Adipocyte (in vitro differentiated cells): ENCODE data around the gene KCNQ1.

Experiments
- DNase-seq: peaks from one replicate; pipeline ENCODE4 v3.0.0-alpha.2; 2015; ENCODE audit warnings: low read depth
- H3K27me3 ChIP-seq: replicated peaks from 2 replicates; pipeline ENCODE4 v1.7.0; 2013; ENCODE audit warnings: mild to moderate bottlenecking, low read length, moderate library complexity; ENCODE audit not compliant: control insufficient read depth, insufficient read depth
- H3K36me3 ChIP-seq: 2 replicates; pipeline ENCODE4 v1.7.0; 2013; ENCODE audit warnings: low read length, mild to moderate bottlenecking, moderate library complexity; ENCODE audit not compliant: control insufficient read depth, insufficient read depth, severe bottlenecking
- H3K4me1 ChIP-seq: 2 replicates; pipeline ENCODE4 v1.7.0; 2013; ENCODE audit warnings: mild to moderate bottlenecking, low read length, moderate library complexity; ENCODE audit not compliant: control insufficient read depth, insufficient read depth
- H3K4me3 ChIP-seq: 2 replicates; pipeline ENCODE4 v1.7.0; 2013; ENCODE audit warnings: mild to moderate bottlenecking, low read length, moderate library complexity
- H3K9ac ChIP-seq: 2 replicates; pipeline ENCODE4 v1.7.0; 2013; ENCODE audit warnings: mild to moderate bottlenecking, low read length, moderate library complexity
- H3K9me3 ChIP-seq: 2 replicates; pipeline ENCODE4 v1.7.0; 2013; ENCODE audit warnings: mild to moderate bottlenecking, low read length, moderate library complexity; ENCODE audit not compliant: control insufficient read depth

KCNQ1 gene

GRCh38 chr11:2561696-2562581 is 117.1 kb downstream of the KCNQ1 start:
- no peak for DNase-seq
- H3K9me3 ChIP-seq, result peaks cover 11% of the 10 kb centered on the region
- H3K9ac ChIP-seq, result no peak overlapping the region
- H3K27me3 ChIP-seq, result peaks cover 9% of the 10 kb centered on the region
- no peaks in the 10 kb centered on the region for H3K4me1 ChIP-seq
- H3K4me3 ChIP-seq, result no peak overlapping the region
- H3K36me3 ChIP-seq, result no peaks in the 10 kb centered on the region

GRCh38 chr11:2562890-2563212 is 118.0 kb downstream of the KCNQ1 start:
- no peak overlapping the region for H3K4me3 ChIP-seq
- no peaks in the 10 kb centered on the region for H3K4me1 ChIP-seq
- peaks cover 9% of the 10 kb centered on the region for H3K27me3 ChIP-seq
- DNase-seq, result no peak
- no peaks in the 10 kb centered on the region for H3K36me3 ChIP-seq
- no peak overlapping the region for H3K9ac ChIP-seq
- peaks cover 2% of the 10 kb centered on the region for H3K9me3 ChIP-seq

- H3K9ac ChIP-seq, result no peak overlapping the region
- H3K9me3 ChIP-seq, result no peaks in the 10 kb centered on the region
- H3K4me3 ChIP-seq, result no peak overlapping the region
- H3K27me3 ChIP-seq, result peaks cover 9% of the 10 kb centered on the region
- no peak for DNase-seq
- H3K36me3 ChIP-seq, result no peaks in the 10 kb centered on the region
- no peaks in the 10 kb centered on the region for H3K4me1 ChIP-seq
Observed at GRCh38 chr11:2563213-2564007, 118.6 kb downstream of the KCNQ1 start.

- Histone ChIP-seq H3K4me3 (no peak overlapping the region), H3K9ac (no peak overlapping the region), H3K4me1 (no peaks in the 10 kb centered on the region), H3K36me3 (no peaks in the 10 kb centered on the region), H3K27me3 (peaks cover 9% of the 10 kb centered on the region), H3K9me3 (no peaks in the 10 kb centered on the region)
- DNase-seq, result no peak
Observed at GRCh38 chr11:2564008-2564530, 119.3 kb downstream of the KCNQ1 start.

GRCh38 chr11:2564588-2565425 is 120.0 kb downstream of the KCNQ1 start:
- H3K4me1 ChIP-seq, result no peaks in the 10 kb centered on the region
- H3K9ac ChIP-seq, result no peak overlapping the region
- DNase-seq, result no peak
- no peaks in the 10 kb centered on the region for H3K9me3 ChIP-seq
- no peak overlapping the region for H3K4me3 ChIP-seq
- H3K27me3 ChIP-seq, result peaks cover 9% of the 10 kb centered on the region
- H3K36me3 ChIP-seq, result no peaks in the 10 kb centered on the region

GRCh38 chr11:2565447-2566222 is 120.8 kb downstream of the KCNQ1 start:
- Histone ChIP-seq H3K27me3 (peaks cover 9% of the 10 kb centered on the region), H3K4me1 (no peaks in the 10 kb centered on the region), H3K9ac (no peak overlapping the region), H3K36me3 (no peaks in the 10 kb centered on the region), H3K4me3 (no peak overlapping the region), H3K9me3 (no peaks in the 10 kb centered on the region)
- DNase-seq, result no peak

- no peak overlapping the region for H3K9ac ChIP-seq
- H3K27me3 ChIP-seq, result peaks cover 9% of the 10 kb centered on the region
- H3K4me3 ChIP-seq, result no peak overlapping the region
- no peaks in the 10 kb centered on the region for H3K4me1 ChIP-seq
- DNase-seq, result no peak
- no peaks in the 10 kb centered on the region for H3K9me3 ChIP-seq
- H3K36me3 ChIP-seq, result no peaks in the 10 kb centered on the region
Observed at GRCh38 chr11:2566223-2567025, 121.6 kb downstream of the KCNQ1 start.

GRCh38 chr11:2567026-2567671 is 122.3 kb downstream of the KCNQ1 start:
- no peaks in the 10 kb centered on the region for H3K9me3 ChIP-seq
- H3K9ac ChIP-seq, result no peak overlapping the region
- H3K4me3 ChIP-seq, result no peak overlapping the region
- H3K36me3 ChIP-seq, result no peaks in the 10 kb centered on the region
- no peaks in the 10 kb centered on the region for H3K4me1 ChIP-seq
- H3K27me3 ChIP-seq, result peaks cover 9% of the 10 kb centered on the region
- DNase-seq, result no peak

GRCh38 chr11:2569321-2569721 is 124.5 kb downstream of the KCNQ1 start:
- Histone ChIP-seq H3K36me3 (no peaks in the 10 kb centered on the region), H3K9me3 (no peaks in the 10 kb centered on the region), H3K27me3 (peaks cover 5% of the 10 kb centered on the region), H3K9ac (no peak overlapping the region), H3K4me1 (no peaks in the 10 kb centered on the region), H3K4me3 (no peak overlapping the region)
- peak; percentile 43 for DNase-seq
